Measurements from ENCODE around the gene IDH2. TPM values are rescaled to one million over a fixed set of nuclear protein-coding genes. Genes with fewer than 3 reads are reported as not detected.
A peak's percentile ranks its signal among the peaks of the same experiment; 100 is the strongest.

IDH2 gene
- total RNA-seq, 2 experiments from 2014 or later, result 38.0 to 38.2 TPM

- Mint-ChIP-seq H3K4me3 (no peak overlapping the region), H3K27me3 (no peaks in the 10 kb centered on the region), H3K9me3 (no peaks in the 10 kb centered on the region), H3K27ac (peak overlapping the region; percentile 51), H3K36me3 (ENCODE audit: low read depth) (peaks cover 66% of the 10 kb centered on the region), H3K4me1 (ENCODE audit: low read depth) (peaks cover 8% of the 10 kb centered on the region)
- intact Hi-C loops (cut with DNase I, micrococcal nuclease), result no loop called here
- no peak for TF ChIP-seq CTCF (IDR thresholded peaks at IDR 0.05)
- CTCF ChIA-PET, result no interaction called here
- POLR2A ChIA-PET, result no interaction called here
- H3K36me3 ChIP-seq (ENCODE audit: insufficient read depth, low read length), result peaks cover 69% of the 10 kb centered on the region
- H3K9me3 ChIP-seq (ENCODE audit: control insufficient read depth in 1 of 2, insufficient read depth in 1 of 2, low read length in 2 of 2), result no peaks in the 10 kb centered on the region
- H3K4me1 ChIP-seq (ENCODE audit: insufficient read depth, low read length), result peaks cover 3% of the 10 kb centered on the region
- no peaks in the 10 kb centered on the region for H3K27me3 ChIP-seq (ENCODE audit: control insufficient read depth in 1 of 2, insufficient read depth in 2 of 2, low read length in 2 of 2)
- DNase-seq (no peak), ATAC-seq (ENCODE audit: poor library complexity) (no peak)
- no peak overlapping the region for H3K27ac ChIP-seq (ENCODE audit: low read depth in 1 of 2, low read length in 2 of 2)
- no peak overlapping the region for H3K4me3 ChIP-seq (ENCODE audit: low read length)
Measured at GRCh38 chr15:90082140-90082715, 20.0 kb downstream of the IDH2 start.

GRCh38 chr15:90080818-90081393 is 21.4 kb downstream of the IDH2 start:
- peaks cover 64% of the 10 kb centered on the region for H3K36me3 Mint-ChIP-seq (ENCODE audit: low read depth)

GRCh38 chr15:90080458-90080755 is 21.9 kb downstream of the IDH2 start:
- Histone ChIP-seq H3K4me3 (ENCODE audit: low read length) (no peak overlapping the region), H3K27me3 (ENCODE audit: control insufficient read depth in 1 of 2, insufficient read depth in 2 of 2, low read length in 2 of 2) (no peaks in the 10 kb centered on the region), H3K4me1 (ENCODE audit: insufficient read depth, low read length) (no peaks in the 10 kb centered on the region), H3K27ac (ENCODE audit: low read depth in 1 of 2, low read length in 2 of 2) (no peak overlapping the region), H3K9me3 (ENCODE audit: control insufficient read depth in 1 of 2, insufficient read depth in 1 of 2, low read length in 2 of 2) (no peaks in the 10 kb centered on the region), H3K36me3 (ENCODE audit: insufficient read depth, low read length) (peaks cover 63% of the 10 kb centered on the region)
- intact Hi-C loops (cut with DNase I, micrococcal nuclease), result no loop called here
- Mint-ChIP-seq H3K4me1 (ENCODE audit: low read depth) (no peaks in the 10 kb centered on the region), H3K9me3 (no peaks in the 10 kb centered on the region), H3K4me3 (no peak overlapping the region), H3K27me3 (no peaks in the 10 kb centered on the region), H3K27ac (no peak overlapping the region), H3K36me3 (ENCODE audit: low read depth) (peaks cover 62% of the 10 kb centered on the region)
- DNase-seq (no peak), ATAC-seq (ENCODE audit: poor library complexity) (no peak)
- POLR2A ChIA-PET, result no interaction called here
- TF ChIP-seq CTCF (IDR thresholded peaks at IDR 0.05), result no peak
- CTCF ChIA-PET, result no interaction called here

More at GRCh38 chr15:90080818-90081393, 21.4 kb downstream of the IDH2 start:
- Histone ChIP-seq H3K27me3 (ENCODE audit: control insufficient read depth in 1 of 2, insufficient read depth in 2 of 2, low read length in 2 of 2) (no peaks in the 10 kb centered on the region), H3K36me3 (ENCODE audit: insufficient read depth, low read length) (peaks cover 64% of the 10 kb centered on the region), H3K4me3 (ENCODE audit: low read length) (no peak overlapping the region), H3K9me3 (ENCODE audit: control insufficient read depth in 1 of 2, insufficient read depth in 1 of 2, low read length in 2 of 2) (no peaks in the 10 kb centered on the region), H3K4me1 (ENCODE audit: insufficient read depth, low read length) (no peaks in the 10 kb centered on the region), H3K27ac (ENCODE audit: low read depth in 1 of 2, low read length in 2 of 2) (no peak overlapping the region)
- Mint-ChIP-seq H3K4me1 (ENCODE audit: low read depth) (no peaks in the 10 kb centered on the region), H3K4me3 (no peak overlapping the region), H3K27ac (no peak overlapping the region), H3K27me3 (no peaks in the 10 kb centered on the region), H3K9me3 (no peaks in the 10 kb centered on the region)
- DNase-seq (no peak), ATAC-seq (ENCODE audit: poor library complexity) (no peak)
- TF ChIP-seq CTCF (IDR thresholded peaks at IDR 0.05), result no peak
- CTCF ChIA-PET, result interaction anchor here (0.6 kb wide), 1 partner anchor 49 kb away, joined by 3 read pairs; no protein-coding TSS in a partner anchor
- POLR2A ChIA-PET, result no interaction called here
- intact Hi-C loops (cut with DNase I, micrococcal nuclease), result no loop called here
